Neuronal stem cell (in vitro differentiated cells): ENCODE measurements around the gene FNDC11.
"Not testable (repeated sequence)": the region's sequence is repeated elsewhere in the genome, so short reads cannot be mapped to it uniquely, and the experiment has no call there.

Experiments used
- DNase-seq: peaks from one replicate; pipeline ENCODE4 v3.0.0-alpha.2; 2013; ENCODE audit warnings: low spot score
- H2AFZ ChIP-seq: one replicate; pipeline ENCODE4 v1.6.1; 2013; ENCODE audit warnings: mild to moderate bottlenecking, low read length, inconsistent platforms
- H2AK5ac ChIP-seq: 2 replicates; pipeline ENCODE4 v1.6.1; 2013; ENCODE audit warnings: low read depth, mild to moderate bottlenecking, inconsistent platforms, low read length, moderate library complexity, mixed read lengths
- H2BK120ac ChIP-seq: 2 replicates; pipeline ENCODE4 v1.6.1; 2013; ENCODE audit warnings: low read depth, mild to moderate bottlenecking, inconsistent platforms, low read length, moderate library complexity, mixed read lengths
- H2BK12ac ChIP-seq: one replicate; pipeline ENCODE4 v1.6.1; 2013; ENCODE audit warnings: low read length, inconsistent platforms
- H2BK15ac ChIP-seq: 2 replicates; pipeline ENCODE4 v1.6.1; 2013; ENCODE audit warnings: mild to moderate bottlenecking, low read length, inconsistent platforms, mixed read lengths
- H2BK5ac ChIP-seq: one replicate; pipeline ENCODE4 v1.6.1; 2013; ENCODE audit warnings: inconsistent platforms, mild to moderate bottlenecking, low read length, moderate library complexity
- H3K14ac ChIP-seq: one replicate; pipeline ENCODE4 v1.6.1; 2013; ENCODE audit warnings: low read length, inconsistent platforms
- H3K18ac ChIP-seq: 2 replicates; pipeline ENCODE4 v1.6.1; 2013; ENCODE audit warnings: low read length, inconsistent platforms
- H3K23ac ChIP-seq: 2 replicates; pipeline ENCODE4 v1.6.1; 2013; ENCODE audit warnings: low read depth, mild to moderate bottlenecking, mixed read lengths, low read length, inconsistent platforms; ENCODE audit not compliant: poor library complexity
- H3K27ac ChIP-seq: replicated peaks from 3 replicates; pipeline ENCODE4 v1.5.1; 2013; ENCODE audit warnings: low read length, inconsistent platforms
- H3K27me3 ChIP-seq, 3 experiments: 2 replicates each; pipeline ENCODE4 v1.6.1; 2013; ENCODE audit warnings: low read length in 3 of 3, mild to moderate bottlenecking in 2 of 3, inconsistent platforms in 1 of 3, low read depth in 1 of 3, mixed read lengths in 1 of 3, moderate library complexity in 1 of 3; ENCODE audit not compliant: control insufficient read depth in 3 of 3, insufficient read depth in 3 of 3
- H3K36me3 ChIP-seq, 2 donors: replicated peaks in 1 of 2; 2 replicates each; pipeline ENCODE4 v1.6.1; 2013; ENCODE audit warnings: low read length in 2 of 2; ENCODE audit not compliant: control insufficient read depth in 2 of 2, insufficient read depth in 2 of 2
- H3K4ac ChIP-seq: 2 replicates; pipeline ENCODE4 v1.6.1; 2013; ENCODE audit warnings: inconsistent platforms, mild to moderate bottlenecking, low read length, moderate library complexity
- H3K4me1 ChIP-seq, 2 donors: 1 replicate in 1 of 2; 2 replicates in 1 of 2; pipeline ENCODE4 v1.6.1; 2013; ENCODE audit warnings: low read length in 2 of 2, low read depth in 1 of 2; ENCODE audit not compliant: control insufficient read depth in 2 of 2, insufficient read depth in 1 of 2
- H3K4me2 ChIP-seq: one replicate; pipeline ENCODE4 v1.6.1; 2013; ENCODE audit warnings: mild to moderate bottlenecking, low read length, inconsistent platforms; ENCODE audit not compliant: insufficient read depth, poor library complexity, severe bottlenecking
- H3K4me3 ChIP-seq, 2 donors: 2 replicates each; pipeline ENCODE4 v1.5.1; 2013; ENCODE audit warnings: low read length in 2 of 2, mild to moderate bottlenecking in 2 of 2, inconsistent platforms in 1 of 2, moderate library complexity in 1 of 2
- H3K79me1 ChIP-seq: one replicate; pipeline ENCODE4 v1.6.1; 2013; ENCODE audit warnings: low read depth, mild to moderate bottlenecking, inconsistent platforms, low read length, moderate library complexity
- H3K9ac ChIP-seq: one replicate; pipeline ENCODE4 v1.6.1; 2013; ENCODE audit warnings: mild to moderate bottlenecking, low read depth, low read length, inconsistent platforms; ENCODE audit not compliant: poor library complexity
- H3K9me3 ChIP-seq, 2 donors: replicated peaks in 1 of 2; 2 replicates each; pipeline versions ENCODE3 to v1.6.1; 2013; ENCODE audit warnings: low read length in 2 of 2, mild to moderate bottlenecking in 2 of 2, inconsistent platforms in 1 of 2, low read depth in 1 of 2, mixed read lengths in 1 of 2, moderate library complexity in 1 of 2; ENCODE audit not compliant: control insufficient read depth in 2 of 2, insufficient read depth in 1 of 2
- H4K8ac ChIP-seq: one replicate; pipeline ENCODE4 v1.6.1; 2013; ENCODE audit warnings: low read depth, mild to moderate bottlenecking, inconsistent platforms, low read length, moderate library complexity
- H4K91ac ChIP-seq: one replicate; pipeline ENCODE4 v1.6.1; 2013; ENCODE audit warnings: low read length, low read depth, mild to moderate bottlenecking, inconsistent platforms; ENCODE audit not compliant: poor library complexity
- WGBS, 2 donors: extraction: QIAGEN DNeasy Blood & Tissue Kit; methylation state at CpG; one replicate each; pipeline ENCODE4 v1.1.7; 2013; ENCODE audit warnings: missing lambda C conversion rate in 2 of 2, mixed read lengths in 1 of 2; ENCODE audit not compliant: insufficient read length in 2 of 2, insufficient replicate concordance in 1 of 2; ENCODE audit errors: extremely low coverage in 2 of 2; 5-methylcytosine and 5-hydroxymethylcytosine counted together

FNDC11 gene

GRCh38 chr20:63568986-63569949 is 15.3 kb downstream of the FNDC11 start:
- WGBS, 2 donors = no CpG with 5 or more reads among the region's 46 CpGs
- Histone ChIP-seq H2BK5ac (no peak overlapping the region), H4K91ac (no peak overlapping the region), H3K4ac (no peak overlapping the region), H3K27me3 (no peaks in the 10 kb centered on the region), H2BK120ac (no peak overlapping the region), H3K79me1 (peaks cover 4% of the 10 kb centered on the region), H2AFZ (no peak overlapping the region), H2BK15ac (peak overlapping the region; percentile 49), H3K27ac (no peak overlapping the region), H2AK5ac (no peak overlapping the region), H3K4me1 (peaks cover 2 to 7% of the 10 kb centered on the region in 2 donors), H3K23ac (peak overlapping the region; percentile 43), H3K4me3 (no peak overlapping the region), H3K36me3 (no peaks in the 10 kb centered on the region), H3K14ac (peak overlapping the region; percentile 17), H2BK12ac (peak overlapping the region; percentile 41), H3K18ac (peak overlapping the region; percentile 57), H4K8ac (peak overlapping the region; percentile 43), H3K9me3 (no peaks in the 10 kb centered on the region), H3K9ac (peak overlapping the region; percentile 21), H3K4me2 (no peak overlapping the region)
- DNase-seq = no peak

- no peak overlapping the region for H2AFZ ChIP-seq
- no peak overlapping the region for H3K14ac ChIP-seq
- H2BK12ac ChIP-seq = no peak overlapping the region
- no peak overlapping the region for H2AK5ac ChIP-seq
- no peak overlapping the region for H3K9ac ChIP-seq
- no peak overlapping the region for H3K27ac ChIP-seq
- H3K4ac ChIP-seq = no peak overlapping the region
- H3K4me2 ChIP-seq = no peak overlapping the region
- peaks cover 3 to 14% of the 10 kb centered on the region in 2 donors for H3K4me1 ChIP-seq
- H3K79me1 ChIP-seq = peaks cover 3% of the 10 kb centered on the region
- no peak overlapping the region for H2BK5ac ChIP-seq
- no peak overlapping the region for H4K8ac ChIP-seq
- whole genome bisulfite sequencing, 2 donors = no CpG with 5 or more reads among the region's 28 CpGs
- H3K18ac ChIP-seq = peak overlapping the region; percentile 17
- no peak for DNase-seq
- H3K9me3 ChIP-seq = no peaks in the 10 kb centered on the region
- no peaks in the 10 kb centered on the region for H3K27me3 ChIP-seq
- H3K4me3 ChIP-seq = no peak overlapping the region
- H2BK15ac ChIP-seq = no peak overlapping the region
- H4K91ac ChIP-seq = no peak overlapping the region
- no peak overlapping the region for H2BK120ac ChIP-seq
- H3K36me3 ChIP-seq = no peaks in the 10 kb centered on the region
- peak overlapping the region; percentile 55 for H3K23ac ChIP-seq
Measured at GRCh38 chr20:63570281-63571086, 16.5 kb downstream of the FNDC11 start.

- not testable (repeated sequence) for H3K27ac ChIP-seq, H3K14ac ChIP-seq, H2BK12ac ChIP-seq, DNase-seq, H3K23ac ChIP-seq, H3K36me3 ChIP-seq, H2BK15ac ChIP-seq, H3K18ac ChIP-seq, H3K79me1 ChIP-seq, H3K4me3 ChIP-seq, H2AFZ ChIP-seq, H3K9me3 ChIP-seq, H4K91ac ChIP-seq, H2BK5ac ChIP-seq, H3K4me2 ChIP-seq, H3K4ac ChIP-seq, H2BK120ac ChIP-seq, H4K8ac ChIP-seq, H3K9ac ChIP-seq, H2AK5ac ChIP-seq, H3K27me3 ChIP-seq
- no CpG with 5 or more reads among the region's 11 CpGs for WGBS, 2 donors
- peaks cover 3 to 14% of the 10 kb centered on the region in 2 donors for H3K4me1 ChIP-seq
Measured at GRCh38 chr20:63571087-63571478, 17.1 kb downstream of the FNDC11 start.
